ENCODE measurements around the gene ANKRD34C. TPM values are rescaled to one million over a fixed set of nuclear protein-coding genes. Genes with fewer than 3 reads are reported as not detected.
"Not testable (repeated sequence)": the region's sequence is repeated elsewhere in the genome, so short reads cannot be mapped to it uniquely, and the experiment has no call there.

The ANKRD34C gene
- total and polyA plus RNA-seq, 7 experiments from 2014 or later: not detected

DNA sequence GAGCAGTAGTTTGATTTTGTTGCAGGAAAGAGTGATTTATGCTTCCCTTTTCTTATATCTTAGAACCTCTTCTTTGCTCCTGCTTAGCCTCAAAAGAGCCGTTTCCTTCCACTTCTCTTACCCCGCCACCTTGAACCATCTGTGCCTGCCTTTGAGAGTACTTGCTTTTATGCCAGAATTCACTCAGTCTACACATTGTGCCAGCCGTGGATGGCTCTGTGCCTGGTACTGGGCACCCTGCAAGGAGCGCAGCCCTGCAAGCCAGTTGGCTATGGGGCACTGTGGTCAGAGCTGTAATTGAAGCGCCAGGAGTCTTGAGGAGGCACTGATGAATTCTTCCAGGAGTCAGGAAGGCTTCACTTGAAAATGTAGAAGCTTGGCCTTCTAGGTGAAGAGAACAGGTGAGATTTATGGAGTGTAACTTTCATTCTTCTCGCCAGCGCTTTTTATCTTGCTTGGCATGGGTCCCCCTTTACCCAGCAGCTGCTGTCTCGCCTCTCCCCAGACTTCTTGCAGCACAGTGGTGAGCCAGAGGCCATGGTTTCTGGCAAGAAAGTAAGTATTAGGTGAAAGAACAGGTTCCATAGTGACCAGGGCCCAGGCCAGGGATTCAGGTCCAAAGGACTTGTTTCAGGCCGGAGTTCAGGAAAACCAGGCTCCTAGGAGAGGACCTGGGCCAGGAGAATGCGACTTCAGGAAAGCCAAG lies 33.3 kb downstream of the ANKRD34C start:
- Mint-ChIP-seq H3K4me1 (peaks cover 42 to 74% (median 60%) of the 10 kb centered on the region in 7 donors), H3K36me3 (peaks cover 34 to 75% (median 58%) of the 10 kb centered on the region in 5 donors), H3K27me3 (no peaks in the 10 kb centered on the region), H3K4me3 (peak overlapping the region in 1 of 10 donors; percentile 5), H3K27ac (no peak overlapping the region), H3K9me3 (peaks cover 0 to 2% (median 0%) of the 10 kb centered on the region in 11 donors)
- no peak overlapping the region for H3K27ac ChIP-seq (ENCODE audit: low read depth, low read length)
- H3K36me3 ChIP-seq (ENCODE audit: control insufficient read depth in 2 of 3, insufficient read depth in 3 of 3, low read length in 3 of 3): peaks cover 11 to 72% (median 17%) of the 10 kb centered on the region in 3 experiments
- intact Hi-C loops (cut with micrococcal nuclease): no loop called here
- ChIA-PET CTCF (no interaction called here), POLR2A (no interaction called here)
- ATAC-seq (no peak), DNase-seq (no peak)
- H3K4me3 ChIP-seq (ENCODE audit: low read length): no peak overlapping the region
- no peaks in the 10 kb centered on the region for H3K27me3 ChIP-seq (ENCODE audit: control insufficient read depth in 2 of 2, insufficient read depth in 2 of 2, low read length in 2 of 2)
- H3K4me1 ChIP-seq (ENCODE audit: control insufficient read depth in 2 of 2, insufficient read depth in 2 of 2, low read length in 2 of 2): peaks cover 13 to 17% of the 10 kb centered on the region in 2 donors
- no peaks in the 10 kb centered on the region for H3K9me3 ChIP-seq (ENCODE audit: control insufficient read depth in 2 of 3, low read length in 3 of 3)

DNA sequence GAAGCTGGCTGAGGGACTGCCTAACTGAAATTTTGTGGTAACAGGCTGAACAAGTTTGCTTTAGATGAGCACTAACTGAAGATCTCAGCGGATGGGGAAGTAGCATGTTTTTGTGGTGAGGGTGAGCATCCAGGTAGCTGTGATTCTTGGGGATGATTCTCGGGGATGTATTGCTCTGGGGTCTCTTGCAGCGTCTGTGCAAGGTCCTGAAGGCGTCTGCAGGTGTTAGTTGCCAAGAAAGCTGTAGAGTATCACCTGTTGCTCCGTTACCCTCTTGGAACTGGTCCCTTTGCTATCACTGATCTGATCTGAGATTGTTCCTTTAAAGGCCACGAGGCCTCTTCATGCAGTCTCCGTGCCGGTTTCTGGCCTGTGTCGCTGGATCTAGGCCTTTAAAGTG lies 34.3 kb downstream of the ANKRD34C start:
- no peaks in the 10 kb centered on the region for H3K27me3 ChIP-seq (ENCODE audit: control insufficient read depth in 2 of 2, insufficient read depth in 2 of 2, low read length in 2 of 2)
- no peak for DNase-seq
- no peak for ATAC-seq
- H3K9me3 Mint-ChIP-seq: peaks cover 0 to 2% (median 0%) of the 10 kb centered on the region in 11 donors
- H3K27ac Mint-ChIP-seq: peak overlapping the region in 1 of 9 donors; percentile 22
- ChIA-PET POLR2A (no interaction called here), CTCF (no interaction called here)
- peaks cover 44 to 71% (median 59%) of the 10 kb centered on the region in 7 donors for H3K4me1 Mint-ChIP-seq
- H3K27ac ChIP-seq (ENCODE audit: low read depth, low read length): no peak overlapping the region
- H3K36me3 Mint-ChIP-seq: peaks cover 36 to 86% (median 66%) of the 10 kb centered on the region in 5 donors
- peaks cover 11 to 77% (median 17%) of the 10 kb centered on the region in 3 experiments for H3K36me3 ChIP-seq (ENCODE audit: control insufficient read depth in 2 of 3, insufficient read depth in 3 of 3, low read length in 3 of 3)
- H3K27me3 Mint-ChIP-seq: no peaks in the 10 kb centered on the region
- peaks cover 10 to 14% of the 10 kb centered on the region in 2 donors for H3K4me1 ChIP-seq (ENCODE audit: control insufficient read depth in 2 of 2, insufficient read depth in 2 of 2, low read length in 2 of 2)
- H3K4me3 ChIP-seq (ENCODE audit: low read length): no peak overlapping the region
- H3K4me3 Mint-ChIP-seq: no peak overlapping the region
- intact Hi-C loops (cut with micrococcal nuclease): no loop called here
- no peaks in the 10 kb centered on the region for H3K9me3 ChIP-seq (ENCODE audit: control insufficient read depth in 2 of 3, low read length in 3 of 3)

DNA sequence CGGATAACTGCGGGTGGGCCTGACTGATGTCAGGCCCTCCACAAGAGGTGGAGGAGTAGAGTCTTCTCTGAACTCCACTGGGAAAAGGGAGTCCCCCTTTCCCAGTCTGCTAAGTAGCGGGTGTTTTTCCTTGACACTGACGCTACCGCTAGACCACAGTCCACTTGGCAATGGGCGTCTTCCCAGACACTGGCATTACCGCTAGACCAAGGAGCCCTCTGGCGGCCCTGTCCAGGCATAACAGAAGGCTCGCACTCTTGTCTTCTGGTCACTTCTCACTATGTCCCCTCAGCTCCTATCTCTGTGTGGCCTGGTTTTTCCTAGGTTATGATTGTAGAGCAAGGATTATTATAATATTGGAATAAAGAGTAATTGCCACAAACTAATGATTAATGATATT lies 37.5 kb downstream of the ANKRD34C start:
- H3K27me3 ChIP-seq (ENCODE audit: control insufficient read depth in 2 of 2, insufficient read depth in 2 of 2, low read length in 2 of 2); H3K9me3 ChIP-seq (ENCODE audit: control insufficient read depth in 2 of 3, low read length in 3 of 3); H3K4me1 ChIP-seq (ENCODE audit: control insufficient read depth in 2 of 2, insufficient read depth in 2 of 2, low read length in 2 of 2); H3K9me3 Mint-ChIP-seq; H3K4me3 ChIP-seq (ENCODE audit: low read length); POLR2A ChIA-PET; H3K4me3 Mint-ChIP-seq; H3K27me3 Mint-ChIP-seq; ATAC-seq; DNase-seq; H3K27ac Mint-ChIP-seq; intact Hi-C loops (cut with micrococcal nuclease); CTCF ChIA-PET; H3K27ac ChIP-seq (ENCODE audit: low read depth, low read length): not testable (repeated sequence)
- Mint-ChIP-seq H3K4me1 (peaks cover 23 to 46% (median 42%) of the 10 kb centered on the region in 7 donors), H3K36me3 (peaks cover 36 to 91% (median 62%) of the 10 kb centered on the region in 5 donors)
- peaks cover under 1 to 81% (median 9%) of the 10 kb centered on the region in 3 experiments for H3K36me3 ChIP-seq (ENCODE audit: control insufficient read depth in 2 of 3, insufficient read depth in 3 of 3, low read length in 3 of 3)

DNA sequence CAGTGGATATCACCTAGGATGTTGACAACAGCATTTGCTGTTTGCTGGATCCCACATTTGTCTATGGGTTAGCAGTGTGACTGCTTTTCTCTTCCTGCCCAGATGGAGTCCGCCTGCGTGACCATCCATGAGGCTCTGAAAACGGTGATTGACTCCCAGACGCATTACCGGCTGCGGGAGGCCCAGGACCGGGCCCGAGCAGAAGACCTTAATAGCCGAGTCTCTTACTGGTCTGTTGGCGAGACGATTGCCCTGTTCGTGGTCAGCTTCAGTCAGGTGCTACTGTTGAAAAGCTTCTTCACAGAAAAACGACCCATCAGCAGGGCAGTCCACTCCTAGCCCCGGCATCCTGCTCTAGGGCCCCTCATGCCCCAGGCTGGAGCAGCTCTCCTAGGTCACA lies 39.4 kb downstream of the ANKRD34C start:
- Mint-ChIP-seq H3K36me3 (peaks cover 31 to 91% (median 66%) of the 10 kb centered on the region in 5 donors), H3K27ac (no peak overlapping the region)
- ATAC-seq: no peak

DNA sequence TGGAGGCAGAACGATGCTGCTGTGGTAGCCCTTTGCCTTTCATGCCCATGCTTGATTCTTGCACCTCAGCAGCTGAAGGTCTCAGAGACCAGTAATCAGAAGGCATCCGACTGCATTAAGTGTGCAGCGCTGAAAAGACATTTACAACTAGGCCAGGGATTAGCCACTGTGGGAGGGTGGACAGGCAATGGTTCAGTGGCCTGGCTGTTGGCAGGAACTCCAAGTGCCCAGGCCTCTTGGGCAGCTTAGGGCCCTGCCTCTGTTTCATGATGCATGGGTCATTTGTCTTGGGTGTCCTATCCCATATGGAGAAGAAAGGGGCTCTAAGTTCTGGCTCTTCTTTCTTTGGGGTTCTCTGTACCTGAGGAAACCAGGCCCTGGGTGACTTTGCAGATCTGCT lies 39.8 kb downstream of the ANKRD34C start:
- POLR2A ChIA-PET: no interaction called here
- no peak for ATAC-seq
- no peak overlapping the region for H3K27ac ChIP-seq (ENCODE audit: low read depth, low read length)
- peaks cover 0 to 74% (median 9%) of the 10 kb centered on the region in 3 experiments for H3K36me3 ChIP-seq (ENCODE audit: control insufficient read depth in 2 of 3, insufficient read depth in 3 of 3, low read length in 3 of 3)
- no peaks in the 10 kb centered on the region for H3K9me3 ChIP-seq (ENCODE audit: control insufficient read depth in 2 of 3, low read length in 3 of 3)
- intact Hi-C loops (cut with micrococcal nuclease): no loop called here
- H3K27ac Mint-ChIP-seq: no peak overlapping the region
- peaks cover 0 to 1% (median 0%) of the 10 kb centered on the region in 11 donors for H3K9me3 Mint-ChIP-seq
- no peaks in the 10 kb centered on the region for H3K4me1 ChIP-seq (ENCODE audit: control insufficient read depth in 2 of 2, insufficient read depth in 2 of 2, low read length in 2 of 2)
- no peak overlapping the region for H3K4me3 ChIP-seq (ENCODE audit: low read length)
- CTCF ChIA-PET: no interaction called here
- no peak overlapping the region for H3K4me3 Mint-ChIP-seq
- H3K36me3 Mint-ChIP-seq: peaks cover 27 to 91% (median 66%) of the 10 kb centered on the region in 5 donors
- H3K27me3 ChIP-seq (ENCODE audit: control insufficient read depth in 2 of 2, insufficient read depth in 2 of 2, low read length in 2 of 2): no peaks in the 10 kb centered on the region
- no peak for DNase-seq
- no peaks in the 10 kb centered on the region for H3K27me3 Mint-ChIP-seq
- H3K4me1 Mint-ChIP-seq: peaks cover 5 to 33% (median 24%) of the 10 kb centered on the region in 7 donors

More for the DNA sequence above, 39.4 kb downstream of the ANKRD34C start:
- H3K4me3 Mint-ChIP-seq: no peak overlapping the region
- H3K9me3 Mint-ChIP-seq: peaks cover 0 to 2% (median 0%) of the 10 kb centered on the region in 11 donors
- DNase-seq: no peak
- Histone ChIP-seq H3K4me3 (ENCODE audit: low read length) (no peak overlapping the region), H3K36me3 (ENCODE audit: control insufficient read depth in 2 of 3, insufficient read depth in 3 of 3, low read length in 3 of 3) (peaks cover 0 to 76% (median 9%) of the 10 kb centered on the region in 3 experiments), H3K27ac (ENCODE audit: low read depth, low read length) (no peak overlapping the region), H3K27me3 (ENCODE audit: control insufficient read depth in 2 of 2, insufficient read depth in 2 of 2, low read length in 2 of 2) (no peaks in the 10 kb centered on the region), H3K9me3 (ENCODE audit: control insufficient read depth in 2 of 3, low read length in 3 of 3) (no peaks in the 10 kb centered on the region), H3K4me1 (ENCODE audit: control insufficient read depth in 2 of 2, insufficient read depth in 2 of 2, low read length in 2 of 2) (no peaks in the 10 kb centered on the region)
- peaks cover 9 to 37% (median 27%) of the 10 kb centered on the region in 7 donors for H3K4me1 Mint-ChIP-seq
- no peaks in the 10 kb centered on the region for H3K27me3 Mint-ChIP-seq
- POLR2A ChIA-PET: no interaction called here
- CTCF ChIA-PET: no interaction called here
- intact Hi-C loops (cut with micrococcal nuclease): no loop called here

DNA sequence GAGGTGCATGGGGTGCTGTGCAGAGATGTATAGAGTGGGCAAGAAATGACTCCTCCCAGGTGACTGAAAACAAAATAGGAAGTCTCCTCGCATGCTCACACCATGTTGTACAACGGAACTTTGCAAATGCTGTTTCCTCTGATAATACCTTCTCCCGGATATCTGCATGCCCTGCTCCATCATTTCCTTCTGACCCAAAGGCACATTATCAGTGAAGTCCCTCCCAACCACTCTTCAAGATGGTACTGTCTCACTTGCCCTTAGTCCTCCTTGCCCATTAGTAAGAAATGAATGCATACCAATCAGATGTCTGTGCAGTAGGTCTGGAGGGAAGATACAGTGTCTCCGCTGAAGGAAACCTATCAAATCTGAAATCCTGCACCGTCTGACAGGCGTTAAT lies 40.4 kb downstream of the ANKRD34C start:
- Histone ChIP-seq H3K4me3 (ENCODE audit: low read length) (no peak overlapping the region), H3K27me3 (ENCODE audit: control insufficient read depth in 2 of 2, insufficient read depth in 2 of 2, low read length in 2 of 2) (no peaks in the 10 kb centered on the region), H3K27ac (ENCODE audit: low read depth, low read length) (no peak overlapping the region), H3K9me3 (ENCODE audit: control insufficient read depth in 2 of 3, low read length in 3 of 3) (no peaks in the 10 kb centered on the region), H3K36me3 (ENCODE audit: control insufficient read depth in 2 of 3, insufficient read depth in 3 of 3, low read length in 3 of 3) (peaks cover 0 to 67% (median 9%) of the 10 kb centered on the region in 3 experiments), H3K4me1 (ENCODE audit: control insufficient read depth in 2 of 2, insufficient read depth in 2 of 2, low read length in 2 of 2) (no peaks in the 10 kb centered on the region)
- DNase-seq (no peak), ATAC-seq (no peak)
- H3K36me3 Mint-ChIP-seq: peaks cover 22 to 91% (median 66%) of the 10 kb centered on the region in 5 donors
- CTCF ChIA-PET: no interaction called here
- peaks cover 0 to 1% (median 0%) of the 10 kb centered on the region in 11 donors for H3K9me3 Mint-ChIP-seq
- no peak overlapping the region for H3K27ac Mint-ChIP-seq
- intact Hi-C loops (cut with micrococcal nuclease): no loop called here
- no peak overlapping the region for H3K4me3 Mint-ChIP-seq
- peaks cover 0 to 28% (median 20%) of the 10 kb centered on the region in 7 donors for H3K4me1 Mint-ChIP-seq
- H3K27me3 Mint-ChIP-seq: no peaks in the 10 kb centered on the region
- POLR2A ChIA-PET: no interaction called here

DNA sequence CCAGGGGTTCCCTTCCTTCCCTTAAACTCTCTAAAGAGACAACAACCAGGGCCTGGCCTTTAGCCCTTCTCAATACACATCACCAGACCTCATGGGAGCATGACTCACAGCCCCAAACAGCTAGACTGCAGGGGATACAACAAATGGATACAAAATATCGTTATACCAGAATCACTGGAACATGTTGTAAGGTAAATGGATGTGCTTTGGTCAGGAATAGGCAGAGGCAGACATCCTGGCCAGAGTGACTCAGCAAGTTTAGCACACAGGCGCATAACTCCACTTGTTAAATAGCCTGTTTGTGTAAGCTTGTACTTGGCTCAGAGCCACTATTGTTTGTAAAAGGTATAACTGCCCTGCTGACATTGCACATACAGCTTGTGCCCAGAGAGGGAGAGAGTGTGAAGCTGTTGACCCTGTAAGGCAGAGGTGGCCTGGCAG lies 46.7 kb downstream of the ANKRD34C start:
- Mint-ChIP-seq H3K27me3 (no peaks in the 10 kb centered on the region), H3K36me3 (peaks cover 0 to 51% (median 37%) of the 10 kb centered on the region in 5 donors), H3K4me3 (no peak overlapping the region), H3K9me3 (peaks cover 0 to 2% (median 0%) of the 10 kb centered on the region in 11 donors), H3K4me1 (peaks cover 0 to 5% (median 0%) of the 10 kb centered on the region in 7 donors), H3K27ac (no peak overlapping the region)
- H3K4me3 ChIP-seq (ENCODE audit: low read length): no peak overlapping the region
- no peak overlapping the region for H3K27ac ChIP-seq (ENCODE audit: low read depth, low read length)
- ATAC-seq: no peak
- no peaks in the 10 kb centered on the region for H3K9me3 ChIP-seq (ENCODE audit: control insufficient read depth in 2 of 3, low read length in 3 of 3)
- ChIA-PET POLR2A (no interaction called here), CTCF (no interaction called here)
- no peaks in the 10 kb centered on the region for H3K27me3 ChIP-seq (ENCODE audit: control insufficient read depth in 2 of 2, insufficient read depth in 2 of 2, low read length in 2 of 2)
- DNase-seq: no peak
- intact Hi-C loops (cut with micrococcal nuclease): no loop called here
- H3K4me1 ChIP-seq (ENCODE audit: control insufficient read depth in 2 of 2, insufficient read depth in 2 of 2, low read length in 2 of 2): no peaks in the 10 kb centered on the region
- H3K36me3 ChIP-seq (ENCODE audit: control insufficient read depth in 2 of 3, insufficient read depth in 3 of 3, low read length in 3 of 3): peaks cover 0 to 22% (median 0%) of the 10 kb centered on the region in 3 experiments
